Spleen (tissue), 11 donors: ENCODE data around the gene IL1RL2. TPM values are rescaled to one million over a fixed set of nuclear protein-coding genes. Genes with fewer than 3 reads are reported as not detected.

Experiments used
- DNase-seq: peaks from one replicate; pipeline ENCODE4 v3.0.0-alpha.2; 2020
- H3K27ac ChIP-seq, 8 donors: fragments of 200-600 bp; sonication (generic) in 7 of 8; 1 replicate in 4 of 8; 2 replicates in 4 of 8; pipeline versions ENCODE4 v1.5.0 to v1.8.0; 2016 to 2021; ENCODE audit warnings: inconsistent platforms in 4 of 8, mild to moderate bottlenecking in 4 of 8, moderate library complexity in 1 of 8
- H3K27me3 ChIP-seq, 7 donors: fragments of 200-600 bp; sonication (generic) in 6 of 7; replicated peaks in 1 of 7; 1 replicate in 4 of 7; 2 replicates in 3 of 7; pipeline versions ENCODE4 v1.5.0 to v1.8.0; 2016 to 2021; ENCODE audit warnings: inconsistent platforms in 3 of 7, mild to moderate bottlenecking in 1 of 7
- H3K36me3 ChIP-seq, 6 donors: fragments of 200-600 bp; sonication (generic) in 5 of 6; 1 replicate in 4 of 6; 2 replicates in 2 of 6; pipeline versions ENCODE4 v1.5.0 to v1.8.0; 2016 to 2021; ENCODE audit warnings: inconsistent platforms in 2 of 6
- H3K4me1 ChIP-seq, 6 donors: fragments of 200-600 bp; sonication (generic) in 5 of 6; 1 replicate in 3 of 6; 2 replicates in 3 of 6; pipeline versions ENCODE4 v1.5.0 to v1.8.0; 2016 to 2021; ENCODE audit warnings: inconsistent platforms in 3 of 6
- H3K4me3 ChIP-seq, 8 donors: fragments of 200-600 bp; sonication (generic) in 7 of 8; 1 replicate in 4 of 8; 2 replicates in 4 of 8; pipeline versions ENCODE4 v1.5.0 to v1.8.0; 2016 to 2021; ENCODE audit warnings: inconsistent platforms in 4 of 8, mild to moderate bottlenecking in 4 of 8, moderate library complexity in 2 of 8
- H3K9me3 ChIP-seq, 8 donors: fragments of 200-600 bp; sonication (generic) in 7 of 8; 1 replicate in 4 of 8; 2 replicates in 4 of 8; pipeline versions ENCODE4 v1.5.0 to v1.8.0; 2016 to 2021; ENCODE audit warnings: inconsistent platforms in 4 of 8
- CTCF ChIP-seq, 11 experiments: fragments of 200-600 bp in 7 of 11; fragments of 450-650 bp in 4 of 11; sonication (generic) in 4 of 11; IDR thresholded peaks in 8 of 11; conservative IDR thresholded peaks in 3 of 11; 1 replicate in 7 of 11; 2 replicates in 4 of 11; pipeline versions ENCODE4 v1.4.0 to v1.8.0; 2016 to 2021; ENCODE audit warnings: antibody characterized with exemption in 11 of 11, inconsistent platforms in 4 of 11, mild to moderate bottlenecking in 1 of 11
- POLR2A ChIP-seq, 3 donors: fragments of 450-650 bp; IDR thresholded peaks; one replicate each; pipeline ENCODE4 v1.5.1; 2017; ENCODE audit warnings: antibody characterized with exemption in 3 of 3, mild to moderate bottlenecking in 1 of 3
- POLR2AphosphoS5 ChIP-seq, 3 donors: sonication (generic); formaldehyde crosslinking; IDR thresholded peaks; one replicate each; pipeline ENCODE4 v1.5.1; 2017; ENCODE audit warnings: antibody characterized with exemption in 3 of 3
- WGBS, 5 donors: extraction: QIAGEN DNeasy Blood & Tissue Kit in 3 of 5; methylation state at CpG; one replicate each; pipeline versions ENCODE4 v1.1.5 to v1.1.7; 2013 to 2018; 5-methylcytosine and 5-hydroxymethylcytosine counted together
- intact Hi-C: fragments of 100-400 bp; cut with DNase I; formaldehyde crosslinking; loops from one replicate; pipeline ENCODE4 v1.15.0; 2023; ENCODE audit warnings: low total_unique reads
- polyA plus RNA-seq, 3 donors: library from polyadenylated mRNA; stranded (reverse); fragments of 200-250 nt; gene quantifications; one replicate each; pipeline ENCODE4 v1.2.1, GENCODE V29; 2013
- total RNA-seq, 7 donors: library from RNA; depleted of rRNA in 3 of 7; stranded (reverse); fragments of >200 nt in 3 of 7; fragmentation: NEBNext Ultra II Directional in 4 of 7; extraction: Animal tissue kit (Norgen Biotek cat#: 25700) in 4 of 7; gene quantifications; one replicate each; pipeline versions ENCODE4 v1.1.0 to v1.2.1, GENCODE V29; 2016 to 2021
- donor health status: healthy with polysubstance abuse.
- donor health status: DM: no; HTN: no; CAD: no; lungs with moderate emphysema.
- donor health status: DM: no; HTN: no; CAD: no.
- donor health status: Bipolar disorder and iron deficiency.
- donor health status: healthy.
- donor health status: DM: no; HTN: no; CAD: no.
- donor health status: DM: yes; HTN: yes; CAD: no.

IL1RL2 gene
- total and polyA plus RNA-seq, 10 donors, result 0.05 to 0.49 (median 0.13) TPM; not detected in 4

- Histone ChIP-seq H3K36me3 (no peaks in the 10 kb centered on the region), H3K27ac (no peak overlapping the region)
- intact Hi-C loops, result no loop called here
Measured at GRCh38 chr2:102197389-102198137, 10.7 kb downstream of the IL1RL2 start.

DNA sequence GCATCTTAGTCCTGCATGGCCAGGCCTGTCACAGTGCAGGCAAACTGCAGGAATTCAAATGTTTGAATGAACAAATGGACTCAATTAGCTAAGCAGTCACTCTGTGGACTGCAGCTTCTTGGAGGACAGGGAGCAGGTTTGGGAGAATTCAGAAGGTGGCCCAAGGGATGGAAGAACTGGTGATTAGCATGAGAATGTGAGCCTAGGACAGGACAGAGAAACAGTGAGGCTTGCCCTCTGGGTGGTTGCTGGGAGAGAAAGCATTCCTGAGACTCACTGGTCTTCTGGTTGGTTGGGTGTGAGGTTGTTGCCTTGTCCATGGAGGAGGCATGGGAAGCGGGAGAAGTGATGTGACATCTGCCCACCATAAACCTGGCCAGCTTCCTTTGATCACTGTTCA is 13.7 kb downstream of the IL1RL2 start:
- no peak for TF ChIP-seq POLR2AphosphoS5 (IDR thresholded peaks at IDR 0.05)
- TF ChIP-seq CTCF (IDR thresholded peaks at IDR 0.05 in 8 of 11, conservative IDR thresholded peaks at IDR 0.05 in 3 of 11), result no peak
- no peak for TF ChIP-seq POLR2A (IDR thresholded peaks at IDR 0.05)
- Histone ChIP-seq H3K27ac (no peak overlapping the region), H3K4me1 (no peaks in the 10 kb centered on the region), H3K4me3 (no peak overlapping the region), H3K9me3 (peaks cover 0 to 6% (median 0%) of the 10 kb centered on the region in 8 donors), H3K27me3 (no peaks in the 10 kb centered on the region), H3K36me3 (no peaks in the 10 kb centered on the region)
- intact Hi-C loops, result no loop called here
- DNase-seq, result no peak
- 93 to 100% (median 100%) methylated on average over 1 of the region's 1 CpG for WGBS, 5 donors

More at GRCh38 chr2:102197389-102198137, 10.7 kb downstream of the IL1RL2 start:
- H3K4me1 ChIP-seq, result no peaks in the 10 kb centered on the region
- DNase-seq, result no peak
- no peak overlapping the region for H3K4me3 ChIP-seq
- TF ChIP-seq POLR2AphosphoS5 (IDR thresholded peaks at IDR 0.05) (no peak), CTCF (IDR thresholded peaks at IDR 0.05 in 8 of 11, conservative IDR thresholded peaks at IDR 0.05 in 3 of 11) (no peak), POLR2A (IDR thresholded peaks at IDR 0.05) (no peak)
- H3K27me3 ChIP-seq, result no peaks in the 10 kb centered on the region
- H3K9me3 ChIP-seq, result no peaks in the 10 kb centered on the region
- 62 to 76% (median 72%) methylated on average over 5 of the region's 5 CpGs for WGBS, 5 donors

GRCh38 chr2:102204638-102205037 is 17.8 kb downstream of the IL1RL2 start:
- TF ChIP-seq POLR2AphosphoS5 (IDR thresholded peaks at IDR 0.05), result no peak
- no peak for TF ChIP-seq POLR2A (IDR thresholded peaks at IDR 0.05)
- no peak for TF ChIP-seq CTCF (IDR thresholded peaks at IDR 0.05 in 8 of 11, conservative IDR thresholded peaks at IDR 0.05 in 3 of 11)
- peaks cover 0 to 6% (median 0%) of the 10 kb centered on the region in 8 donors for H3K9me3 ChIP-seq
- H3K36me3 ChIP-seq, result no peaks in the 10 kb centered on the region
- no peak overlapping the region for H3K4me3 ChIP-seq
- intact Hi-C loops, result no loop called here
- no peak for DNase-seq
- no peak overlapping the region for H3K27ac ChIP-seq
- no peaks in the 10 kb centered on the region for H3K4me1 ChIP-seq
- no peaks in the 10 kb centered on the region for H3K27me3 ChIP-seq

DNA sequence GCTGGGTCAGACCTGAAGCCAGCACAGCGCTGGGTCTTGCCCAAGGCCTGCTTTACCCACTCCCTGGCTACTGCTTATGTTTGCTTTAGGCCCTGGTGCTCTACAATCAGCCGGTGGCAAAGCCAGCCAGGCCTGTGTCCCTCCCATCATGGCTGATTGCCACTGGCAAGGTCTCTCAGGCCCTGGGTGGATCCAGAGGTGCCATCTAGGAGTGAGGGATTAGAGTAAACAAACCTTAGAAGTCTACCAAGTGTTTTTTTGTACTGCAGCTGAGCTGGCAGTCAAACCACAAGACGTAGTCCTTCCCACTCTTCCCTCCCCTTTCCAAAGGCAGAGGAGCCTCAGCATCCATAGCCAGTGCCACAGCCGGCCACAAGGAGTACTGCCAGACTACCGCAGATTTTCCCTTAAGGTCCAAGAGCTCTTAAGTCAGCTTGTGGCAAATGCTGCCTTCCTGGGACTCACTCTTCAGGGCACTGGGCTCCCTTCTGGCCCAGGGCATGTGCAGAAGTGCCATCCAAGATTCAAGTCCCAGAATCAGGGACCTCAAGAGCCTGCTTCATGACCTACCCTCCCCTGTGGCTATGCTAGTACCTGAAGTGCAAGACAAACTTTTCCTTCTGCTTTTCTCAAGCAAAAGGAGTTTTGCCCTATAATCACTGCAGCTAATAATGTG is 20.0 kb downstream of the IL1RL2 start:
- Histone ChIP-seq H3K4me1 (no peaks in the 10 kb centered on the region), H3K9me3 (peaks cover 0 to 6% (median 0%) of the 10 kb centered on the region in 8 donors), H3K36me3 (no peaks in the 10 kb centered on the region), H3K27ac (no peak overlapping the region), H3K4me3 (no peak overlapping the region), H3K27me3 (no peaks in the 10 kb centered on the region)
- DNase-seq, result no peak
- intact Hi-C loops, result no loop called here
- TF ChIP-seq CTCF (IDR thresholded peaks at IDR 0.05 in 8 of 11, conservative IDR thresholded peaks at IDR 0.05 in 3 of 11) (no peak), POLR2A (IDR thresholded peaks at IDR 0.05) (no peak), POLR2AphosphoS5 (IDR thresholded peaks at IDR 0.05) (no peak)
- WGBS, 5 donors, result 77 to 98% (median 91%) methylated on average over 5 of the region's 5 CpGs
